Omental fat pad (tissue), 4 donors: ENCODE measurements around the gene KHDC1L. TPM values are rescaled to one million over a fixed set of nuclear protein-coding genes. Genes with fewer than 3 reads are reported as not detected.
"Not testable (repeated sequence)": the region's sequence is repeated elsewhere in the genome, so short reads cannot be mapped to it uniquely, and the experiment has no call there.

Experiments
- ATAC-seq: fragments of 150-250 bp; one replicate; pipeline ENCODE4 v1.9.1; 2016; ENCODE audit warnings: mild to moderate bottlenecking, moderate library complexity; ENCODE audit not compliant: low FRiP score
- DNase-seq: peaks from one replicate; pipeline ENCODE4 v3.0.0-alpha.2; 2019; ENCODE audit warnings: low spot score
- total RNA-seq, 4 donors: library from RNA; depleted of rRNA; stranded (reverse); fragments of >200 nt; gene quantifications; one replicate each; pipeline ENCODE4 v1.1.0, GENCODE V29; 2016
- TF ChIP-seq, protein P1 (sequence below), 3 donors: fragments of 450-650 bp; IDR thresholded peaks; one replicate each; pipeline ENCODE4 v1.5.1; 2016 to 2017; ENCODE audit warnings: antibody characterized with exemption in 3 of 3, mild to moderate bottlenecking in 3 of 3, moderate library complexity in 2 of 3

The KHDC1L gene, protein sequence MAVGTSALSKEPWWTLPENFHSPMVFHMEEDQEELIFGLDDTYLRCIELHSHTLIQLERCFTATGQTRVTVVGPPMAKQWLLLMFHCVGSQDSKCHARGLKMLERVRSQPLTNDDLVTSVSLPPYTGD
- total RNA-seq: not detected

DNA sequence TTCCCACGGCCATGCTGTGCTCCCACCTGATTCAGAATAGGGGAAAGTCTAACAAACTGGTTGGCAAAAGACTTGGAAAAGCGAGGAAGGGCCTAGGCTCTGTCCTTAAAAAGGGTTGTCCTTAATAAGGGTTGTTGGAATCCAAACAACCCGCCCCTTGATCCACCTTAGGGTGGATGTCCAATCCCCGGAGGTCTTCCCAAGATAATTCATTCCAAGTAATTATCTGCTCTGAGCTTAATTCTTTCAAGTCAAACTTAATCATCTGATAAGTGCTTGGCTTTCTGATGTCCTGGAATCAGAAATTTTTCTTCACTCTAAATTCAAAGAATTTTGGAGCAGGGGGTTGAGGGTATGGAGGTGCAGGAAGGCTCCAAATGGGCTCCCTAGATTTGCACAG, at the start of gene KHDC1L:
TSS of gene KHDC1L (minus strand) at position 101 of the 400 bp plus-strand sequence. CDS start at position 13, 88 bp downstream.
- no peak for DNase-seq
- no peak for ATAC-seq

GRCh38 chr6:73269296-73269695, 44.0 kb upstream of the KHDC1L start:
- not testable (repeated sequence) for DNase-seq, ATAC-seq

More for the DNA sequence above, at the start of gene KHDC1L:
- TF ChIP-seq, protein P1, sequence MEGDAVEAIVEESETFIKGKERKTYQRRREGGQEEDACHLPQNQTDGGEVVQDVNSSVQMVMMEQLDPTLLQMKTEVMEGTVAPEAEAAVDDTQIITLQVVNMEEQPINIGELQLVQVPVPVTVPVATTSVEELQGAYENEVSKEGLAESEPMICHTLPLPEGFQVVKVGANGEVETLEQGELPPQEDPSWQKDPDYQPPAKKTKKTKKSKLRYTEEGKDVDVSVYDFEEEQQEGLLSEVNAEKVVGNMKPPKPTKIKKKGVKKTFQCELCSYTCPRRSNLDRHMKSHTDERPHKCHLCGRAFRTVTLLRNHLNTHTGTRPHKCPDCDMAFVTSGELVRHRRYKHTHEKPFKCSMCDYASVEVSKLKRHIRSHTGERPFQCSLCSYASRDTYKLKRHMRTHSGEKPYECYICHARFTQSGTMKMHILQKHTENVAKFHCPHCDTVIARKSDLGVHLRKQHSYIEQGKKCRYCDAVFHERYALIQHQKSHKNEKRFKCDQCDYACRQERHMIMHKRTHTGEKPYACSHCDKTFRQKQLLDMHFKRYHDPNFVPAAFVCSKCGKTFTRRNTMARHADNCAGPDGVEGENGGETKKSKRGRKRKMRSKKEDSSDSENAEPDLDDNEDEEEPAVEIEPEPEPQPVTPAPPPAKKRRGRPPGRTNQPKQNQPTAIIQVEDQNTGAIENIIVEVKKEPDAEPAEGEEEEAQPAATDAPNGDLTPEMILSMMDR (IDR thresholded peaks at IDR 0.05): no peak

DNA sequence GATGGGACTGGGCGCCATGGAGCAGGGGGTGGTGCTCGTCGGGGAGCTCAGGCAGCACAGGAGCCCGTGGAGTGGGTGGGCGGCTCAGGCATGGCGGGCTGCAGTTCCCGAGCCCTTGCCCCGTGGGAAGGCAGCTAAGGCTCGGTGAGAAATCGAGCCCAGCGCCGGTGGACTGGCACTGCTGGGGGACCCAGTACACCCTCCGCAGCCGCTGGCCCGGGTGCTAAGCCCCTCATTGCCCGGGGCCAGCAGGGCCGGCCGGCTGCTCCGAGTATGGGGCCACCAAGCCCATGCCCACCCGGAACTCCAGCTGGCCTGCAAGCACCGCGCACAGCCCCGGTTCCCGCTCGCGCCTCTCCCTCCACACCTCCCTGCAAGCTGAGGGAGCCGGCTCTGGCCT, 43.6 kb upstream of the KHDC1L start:
- not testable (repeated sequence) for ATAC-seq, DNase-seq

GRCh38 chr6:73264446-73264845, 39.1 kb upstream of the KHDC1L start:
- ATAC-seq: no peak
- TF ChIP-seq, protein P1 (IDR thresholded peaks at IDR 0.05): no peak
- no peak for DNase-seq

DNA sequence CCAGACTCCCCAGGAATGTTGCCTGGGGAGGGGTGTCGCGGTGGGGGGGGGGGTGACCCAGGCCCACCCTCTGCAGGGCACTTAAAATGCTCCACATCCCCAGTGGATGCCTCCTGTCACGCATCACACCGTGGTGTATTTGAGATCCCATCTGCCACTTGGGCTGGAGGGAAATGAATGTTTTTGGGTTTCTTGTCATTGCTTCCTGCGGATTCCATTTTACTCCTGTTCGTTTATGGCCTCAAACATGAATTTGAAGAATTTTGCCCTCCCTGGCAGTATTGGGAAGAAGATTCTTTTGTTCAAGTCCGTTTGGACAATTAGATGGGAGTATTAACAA, 38.2 kb upstream of the KHDC1L start:
- TF ChIP-seq, protein P1 (IDR thresholded peaks at IDR 0.05): no peak
- DNase-seq (no peak), ATAC-seq (peak; percentile 6)

- DNase-seq: no peak
- peak; percentile 83 for ATAC-seq
- TF ChIP-seq, protein P1 (IDR thresholded peaks at IDR 0.05): no peak
These were observed 37.6 kb upstream of the KHDC1L start, which contains the start of gene KHDC1 for GRCh38 chr6:73262671-73263569. Gene KHDC1, minus strand, starts transcription at chr6:73263196. Its CDS starts 20,679 bp downstream, at chr6:73242517.

DNA sequence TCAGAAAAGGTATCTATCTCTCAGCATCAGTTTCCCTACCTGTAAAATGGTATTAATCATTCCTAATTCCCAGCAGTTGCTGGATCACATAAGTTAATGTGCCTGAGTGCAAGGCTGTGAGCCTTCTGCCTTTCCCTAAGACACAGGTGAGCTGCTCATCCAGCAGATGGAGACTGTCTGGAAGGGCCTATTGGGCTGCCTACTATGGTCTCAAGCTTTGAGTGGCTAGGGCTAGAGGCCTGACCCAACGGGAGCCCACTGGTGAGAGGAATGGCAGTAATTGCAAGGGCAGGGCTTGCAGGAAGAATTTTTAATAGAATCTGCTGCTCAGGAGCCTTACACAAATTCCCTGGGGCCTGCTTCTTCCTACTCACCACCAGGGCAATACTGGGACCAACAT, 33.4 kb upstream of the KHDC1L start:
- TF ChIP-seq, protein P1 (IDR thresholded peaks at IDR 0.05): no peak
- DNase-seq (no peak), ATAC-seq (no peak)

- not testable (repeated sequence) for DNase-seq, ATAC-seq
These were observed 29.0 kb upstream of the KHDC1L start for GRCh38 chr6:73254323-73254722.
